ENCODE data around the gene MAP2.

Gene MAP2

DNA sequence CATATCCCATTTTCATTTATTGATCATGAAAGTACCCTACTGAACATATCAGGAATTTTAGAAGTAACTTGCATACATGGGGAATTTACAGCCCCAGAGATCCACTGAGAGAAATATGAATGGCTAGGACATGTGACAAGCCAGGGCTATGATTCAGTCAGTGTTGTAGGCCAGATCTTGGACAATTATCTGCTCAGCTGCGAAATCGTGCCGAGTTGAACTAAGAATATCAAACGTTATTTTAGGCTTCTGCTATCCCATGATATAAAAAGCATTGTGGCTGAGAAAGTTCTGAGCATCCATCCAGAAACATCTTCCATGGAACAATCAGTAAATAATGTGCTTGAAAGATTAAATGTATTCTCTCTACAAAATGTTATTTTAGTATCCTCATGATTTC lies 262.1 kb downstream of the MAP2 start:
- H2BK12ac ChIP-seq (ENCODE audit: low read length in 2 of 2) = no peak overlapping the region
- no peaks in the 10 kb centered on the region for H3K9me3 ChIP-seq (ENCODE audit: control insufficient read depth, low read length)
- H3K27ac ChIP-seq (ENCODE audit: low read length, poor library complexity, severe bottlenecking) = no peak overlapping the region
- no peak overlapping the region for H2AFZ ChIP-seq (ENCODE audit: low read depth, low read length)
- WGBS = 96% methylated on average over 3 of the region's 4 CpGs
- no peak overlapping the region for H3K4me3 ChIP-seq (ENCODE audit: insufficient read depth in 1 of 2, low read depth in 1 of 2, low read length in 2 of 2)
- H3K4me2 ChIP-seq (ENCODE audit: low read length, poor library complexity, severe bottlenecking) = no peak overlapping the region
- no peak overlapping the region for H3K9ac ChIP-seq (ENCODE audit: low read length)
- H4K91ac ChIP-seq (ENCODE audit: low read length) = no peak overlapping the region
- H2AK5ac ChIP-seq (ENCODE audit: low read length, severe bottlenecking) = no peak overlapping the region
- H3K36me3 ChIP-seq (ENCODE audit: control insufficient read depth in 1 of 2, insufficient read depth in 2 of 2, low read depth in 1 of 2, low read length in 2 of 2) = no peaks in the 10 kb centered on the region
- H4K8ac ChIP-seq (ENCODE audit: low read length) = no peak overlapping the region
- no peak for DNase-seq
- no peak overlapping the region for H2BK120ac ChIP-seq (ENCODE audit: low read depth, low read length)
- H3K79me1 ChIP-seq (replicated peaks; ENCODE audit: low read length, poor library complexity, severe bottlenecking) = no peaks in the 10 kb centered on the region
- no peaks in the 10 kb centered on the region for H3K4me1 ChIP-seq (ENCODE audit: control insufficient read depth, insufficient read depth, low read depth, low read length)
- H2BK15ac ChIP-seq (ENCODE audit: low read depth, poor library complexity, severe bottlenecking) = no peak overlapping the region
- no peak overlapping the region for H2BK5ac ChIP-seq (ENCODE audit: low read depth, low read length, poor library complexity, severe bottlenecking)
- no peak overlapping the region for H3K18ac ChIP-seq (ENCODE audit: low read depth in 1 of 2, low read length in 2 of 2)
- no peak overlapping the region for H3K4ac ChIP-seq (ENCODE audit: low read depth in 1 of 2, low read length in 2 of 2)
- no peak overlapping the region for H3K23ac ChIP-seq (ENCODE audit: low read length in 2 of 2)
- no peaks in the 10 kb centered on the region for H3K27me3 ChIP-seq (ENCODE audit: control insufficient read depth in 1 of 2, insufficient read depth in 1 of 2, low read length in 2 of 2)
- no peak overlapping the region for H3K14ac ChIP-seq (ENCODE audit: low read length in 2 of 2)

DNA sequence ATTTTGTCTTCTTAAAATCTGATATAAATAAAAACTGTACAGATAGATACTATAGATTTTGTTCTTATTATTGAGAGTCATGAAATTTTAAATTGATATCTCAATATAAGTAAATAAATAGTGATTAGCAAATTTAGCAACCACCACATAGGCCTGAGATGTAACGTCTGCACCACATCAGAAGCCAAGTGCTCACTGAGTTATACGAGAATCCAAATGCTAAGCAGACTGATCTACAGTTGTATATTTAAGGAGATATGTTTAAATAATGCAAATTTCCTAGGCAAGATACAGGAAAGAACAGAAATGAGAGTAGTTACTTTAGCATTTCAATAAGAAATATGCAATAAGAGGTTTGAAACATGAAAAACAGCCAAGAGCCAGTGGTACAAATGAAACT lies 262.6 kb downstream of the MAP2 start:
- no peaks in the 10 kb centered on the region for H3K27me3 ChIP-seq (ENCODE audit: control insufficient read depth in 1 of 2, insufficient read depth in 1 of 2, low read length in 2 of 2)
- no peak overlapping the region for H4K91ac ChIP-seq (ENCODE audit: low read length)
- H3K4me2 ChIP-seq (ENCODE audit: low read length, poor library complexity, severe bottlenecking) = no peak overlapping the region
- no peak overlapping the region for H2BK120ac ChIP-seq (ENCODE audit: low read depth, low read length)
- no peaks in the 10 kb centered on the region for H3K4me1 ChIP-seq (ENCODE audit: control insufficient read depth, insufficient read depth, low read depth, low read length)
- no peak overlapping the region for H3K23ac ChIP-seq (ENCODE audit: low read length in 2 of 2)
- no peak overlapping the region for H2BK5ac ChIP-seq (ENCODE audit: low read depth, low read length, poor library complexity, severe bottlenecking)
- no peak overlapping the region for H2AK5ac ChIP-seq (ENCODE audit: low read length, severe bottlenecking)
- DNase-seq = no peak
- H3K4me3 ChIP-seq (ENCODE audit: insufficient read depth in 1 of 2, low read depth in 1 of 2, low read length in 2 of 2) = no peak overlapping the region
- no peak overlapping the region for H3K4ac ChIP-seq (ENCODE audit: low read depth in 1 of 2, low read length in 2 of 2)
- H3K18ac ChIP-seq (ENCODE audit: low read depth in 1 of 2, low read length in 2 of 2) = no peak overlapping the region
- no peak overlapping the region for H2BK15ac ChIP-seq (ENCODE audit: low read depth, poor library complexity, severe bottlenecking)
- H2AFZ ChIP-seq (ENCODE audit: low read depth, low read length) = no peak overlapping the region
- no peak overlapping the region for H4K8ac ChIP-seq (ENCODE audit: low read length)
- no peak overlapping the region for H3K14ac ChIP-seq (ENCODE audit: low read length in 2 of 2)
- H3K36me3 ChIP-seq (ENCODE audit: control insufficient read depth in 1 of 2, insufficient read depth in 2 of 2, low read depth in 1 of 2, low read length in 2 of 2) = no peaks in the 10 kb centered on the region
- H3K9me3 ChIP-seq (ENCODE audit: control insufficient read depth, low read length) = no peaks in the 10 kb centered on the region
- H3K79me1 ChIP-seq (replicated peaks; ENCODE audit: low read length, poor library complexity, severe bottlenecking) = no peaks in the 10 kb centered on the region
- H3K27ac ChIP-seq (ENCODE audit: low read length, poor library complexity, severe bottlenecking) = no peak overlapping the region
- no peak overlapping the region for H2BK12ac ChIP-seq (ENCODE audit: low read length in 2 of 2)
- WGBS = 17% methylated on average over 1 of the region's 2 CpGs
- H3K9ac ChIP-seq (ENCODE audit: low read length) = no peak overlapping the region

DNA sequence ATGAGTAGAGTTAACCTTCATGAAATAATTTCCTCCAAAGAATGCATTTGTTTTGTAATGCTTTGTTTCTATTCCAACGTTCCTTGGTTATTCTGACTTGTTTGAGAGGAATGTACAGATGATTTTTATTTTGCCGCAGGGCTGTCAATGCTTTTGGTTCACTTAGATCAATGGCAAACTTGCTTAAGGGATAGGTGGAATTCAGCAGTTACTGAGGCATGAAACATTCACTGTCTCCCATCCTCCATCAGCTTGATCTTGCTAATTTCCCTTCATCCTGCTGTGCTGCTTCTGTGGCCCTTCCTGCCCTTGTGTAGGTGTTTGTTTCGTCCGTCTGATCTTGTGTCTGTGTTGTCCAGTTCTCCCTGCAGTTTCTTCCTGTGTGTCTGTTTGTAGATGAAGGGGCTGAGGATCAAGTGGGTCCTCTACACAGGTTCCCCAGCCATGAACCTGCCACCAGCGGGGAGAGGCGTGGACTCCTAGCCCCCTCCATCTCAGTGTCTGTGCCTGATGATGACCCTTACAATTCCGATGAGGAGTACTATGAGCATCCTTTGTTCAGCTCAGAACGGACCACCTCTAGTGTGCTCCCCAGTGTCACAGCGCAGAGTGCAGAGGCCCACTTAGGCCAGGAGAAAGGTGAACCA lies 263.6 kb downstream of the MAP2 start:
- no peaks in the 10 kb centered on the region for H3K9me3 ChIP-seq (ENCODE audit: control insufficient read depth, low read length)
- no peak overlapping the region for H3K4ac ChIP-seq (ENCODE audit: low read depth in 1 of 2, low read length in 2 of 2)
- no peak overlapping the region for H3K9ac ChIP-seq (ENCODE audit: low read length)
- H4K91ac ChIP-seq (ENCODE audit: low read length) = no peak overlapping the region
- H3K4me2 ChIP-seq (ENCODE audit: low read length, poor library complexity, severe bottlenecking) = no peak overlapping the region
- H3K79me1 ChIP-seq (replicated peaks; ENCODE audit: low read length, poor library complexity, severe bottlenecking) = no peaks in the 10 kb centered on the region
- H3K4me3 ChIP-seq (ENCODE audit: insufficient read depth in 1 of 2, low read depth in 1 of 2, low read length in 2 of 2) = peak overlapping the region in 1 of 2 experiments; percentile 38
- H3K23ac ChIP-seq (ENCODE audit: low read length in 2 of 2) = no peak overlapping the region
- H3K27ac ChIP-seq (ENCODE audit: low read length, poor library complexity, severe bottlenecking) = no peak overlapping the region
- H3K4me1 ChIP-seq (ENCODE audit: control insufficient read depth, insufficient read depth, low read depth, low read length) = no peaks in the 10 kb centered on the region
- no peak overlapping the region for H2BK5ac ChIP-seq (ENCODE audit: low read depth, low read length, poor library complexity, severe bottlenecking)
- H3K36me3 ChIP-seq (ENCODE audit: control insufficient read depth in 1 of 2, insufficient read depth in 2 of 2, low read depth in 1 of 2, low read length in 2 of 2) = no peaks in the 10 kb centered on the region
- no peak overlapping the region for H3K14ac ChIP-seq (ENCODE audit: low read length in 2 of 2)
- H3K18ac ChIP-seq (ENCODE audit: low read depth in 1 of 2, low read length in 2 of 2) = no peak overlapping the region
- no peak overlapping the region for H2BK120ac ChIP-seq (ENCODE audit: low read depth, low read length)
- H2BK12ac ChIP-seq (ENCODE audit: low read length in 2 of 2) = no peak overlapping the region
- H4K8ac ChIP-seq (ENCODE audit: low read length) = no peak overlapping the region
- 77% methylated on average over 9 of the region's 9 CpGs for WGBS
- no peak overlapping the region for H2BK15ac ChIP-seq (ENCODE audit: low read depth, poor library complexity, severe bottlenecking)
- H3K27me3 ChIP-seq (ENCODE audit: control insufficient read depth in 1 of 2, insufficient read depth in 1 of 2, low read length in 2 of 2) = no peaks in the 10 kb centered on the region
- DNase-seq = no peak
- no peak overlapping the region for H2AFZ ChIP-seq (ENCODE audit: low read depth, low read length)
- H2AK5ac ChIP-seq (ENCODE audit: low read length, severe bottlenecking) = no peak overlapping the region

DNA sequence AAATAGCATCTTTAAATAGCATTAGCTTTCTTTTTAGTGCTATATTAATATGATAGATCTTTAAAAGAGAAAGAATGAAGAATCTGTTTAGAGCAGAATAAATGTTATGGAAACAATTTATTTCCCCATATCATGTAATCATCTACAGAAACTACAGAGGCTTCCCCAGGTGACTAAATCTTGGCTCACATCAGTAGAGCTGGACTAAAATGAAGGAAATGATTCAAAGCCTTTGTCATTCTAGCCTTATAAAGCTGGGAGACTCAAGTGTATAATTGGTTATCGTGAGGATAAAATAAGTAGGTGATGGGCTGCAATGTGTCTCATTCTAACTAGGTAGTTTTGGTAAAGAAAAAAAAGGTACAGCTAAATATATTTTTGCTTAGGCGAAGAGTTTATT lies 264.5 kb downstream of the MAP2 start:
- no peak overlapping the region for H4K91ac ChIP-seq (ENCODE audit: low read length)
- H3K27ac ChIP-seq (ENCODE audit: low read length, poor library complexity, severe bottlenecking) = no peak overlapping the region
- H2BK15ac ChIP-seq (ENCODE audit: low read depth, poor library complexity, severe bottlenecking) = no peak overlapping the region
- H3K4me2 ChIP-seq (ENCODE audit: low read length, poor library complexity, severe bottlenecking) = no peak overlapping the region
- no peak overlapping the region for H3K9ac ChIP-seq (ENCODE audit: low read length)
- no peak overlapping the region for H3K23ac ChIP-seq (ENCODE audit: low read length in 2 of 2)
- DNase-seq = no peak
- H2AFZ ChIP-seq (ENCODE audit: low read depth, low read length) = no peak overlapping the region
- H4K8ac ChIP-seq (ENCODE audit: low read length) = no peak overlapping the region
- no peaks in the 10 kb centered on the region for H3K36me3 ChIP-seq (ENCODE audit: control insufficient read depth in 1 of 2, insufficient read depth in 2 of 2, low read depth in 1 of 2, low read length in 2 of 2)
- H2BK12ac ChIP-seq (ENCODE audit: low read length in 2 of 2) = no peak overlapping the region
- no peak overlapping the region for H2BK5ac ChIP-seq (ENCODE audit: low read depth, low read length, poor library complexity, severe bottlenecking)
- no peak overlapping the region for H2BK120ac ChIP-seq (ENCODE audit: low read depth, low read length)
- H3K9me3 ChIP-seq (ENCODE audit: control insufficient read depth, low read length) = no peaks in the 10 kb centered on the region
- H2AK5ac ChIP-seq (ENCODE audit: low read length, severe bottlenecking) = no peak overlapping the region
- no peak overlapping the region for H3K4me3 ChIP-seq (ENCODE audit: insufficient read depth in 1 of 2, low read depth in 1 of 2, low read length in 2 of 2)
- H3K27me3 ChIP-seq (ENCODE audit: control insufficient read depth in 1 of 2, insufficient read depth in 1 of 2, low read length in 2 of 2) = no peaks in the 10 kb centered on the region
- H3K14ac ChIP-seq (ENCODE audit: low read length in 2 of 2) = no peak overlapping the region
- no peaks in the 10 kb centered on the region for H3K4me1 ChIP-seq (ENCODE audit: control insufficient read depth, insufficient read depth, low read depth, low read length)
- H3K4ac ChIP-seq (ENCODE audit: low read depth in 1 of 2, low read length in 2 of 2) = no peak overlapping the region
- H3K18ac ChIP-seq (ENCODE audit: low read depth in 1 of 2, low read length in 2 of 2) = no peak overlapping the region
- 88% methylated on average over 1 of the region's 2 CpGs for WGBS
- no peaks in the 10 kb centered on the region for H3K79me1 ChIP-seq (replicated peaks; ENCODE audit: low read length, poor library complexity, severe bottlenecking)
